ENCODE measurements around the gene LHX4. TPM values are rescaled to one million over a fixed set of nuclear protein-coding genes. Genes with fewer than 3 reads are reported as not detected.

The LHX4 gene
- total and polyA plus RNA-seq, 2 of the 4 experiments (the other 2 are of a cell fraction): 0.05 to 0.18 TPM

DNA sequence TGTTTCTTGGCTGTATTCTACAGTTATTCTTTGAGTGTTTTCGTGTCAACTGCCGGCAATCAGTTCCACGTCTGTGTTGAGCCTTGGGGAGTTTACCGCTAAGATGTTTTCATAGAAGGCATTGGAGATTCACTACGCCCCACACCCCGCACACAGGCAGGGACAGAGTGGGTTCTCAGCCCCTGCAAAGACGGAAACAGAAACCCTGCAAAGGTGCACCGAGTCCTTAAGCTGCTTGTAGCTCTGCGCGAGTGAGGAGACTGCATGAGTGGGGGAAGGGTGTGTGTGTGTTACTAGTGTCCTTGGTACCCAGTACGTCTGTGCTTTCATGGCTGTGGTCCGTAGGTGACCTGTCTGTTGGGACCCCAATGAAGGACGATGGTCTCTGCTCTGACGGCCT is 1.9 kb downstream of the LHX4 start:
- Histone ChIP-seq H4K5ac (ENCODE audit: low read depth, low read length) (no peak overlapping the region), H2AK9ac (replicated peaks; ENCODE audit: low read depth, low read length, poor library complexity) (no peak overlapping the region), H4K20me1 (ENCODE audit: insufficient read depth, low read length) (peaks cover 32% of the 10 kb centered on the region), H3K79me1 (ENCODE audit: low read depth in 1 of 2, low read length in 2 of 2) (no peaks in the 10 kb centered on the region), H3K27me3 (ENCODE audit: control insufficient read depth, insufficient read depth, low read length) (peaks cover 82% of the 10 kb centered on the region), H3K18ac (ENCODE audit: low read depth, low read length) (no peak overlapping the region), H2BK5ac (ENCODE audit: low read depth, low read length, poor library complexity, severe bottlenecking) (no peak overlapping the region), H4K8ac (ENCODE audit: low read depth in 2 of 2, low read length in 2 of 2) (no peak overlapping the region), H3K14ac (replicated peaks; ENCODE audit: low read depth, low read length) (no peak overlapping the region), H3K4me3 (ENCODE audit: insufficient read depth, low read depth, low read length) (no peak overlapping the region), H3K27ac (ENCODE audit: insufficient read depth, low read length) (no peak overlapping the region), H3K4ac (ENCODE audit: low read depth, low read length) (no peak overlapping the region), H2AFZ (replicated peaks; ENCODE audit: low read length, poor library complexity) (no peak overlapping the region), H3K4me1 (ENCODE audit: control insufficient read depth, insufficient read depth, low read length) (no peaks in the 10 kb centered on the region; the same call in 1 of the 2 replicates), H3K56ac (ENCODE audit: extremely low read depth, insufficient read depth, low read length) (no peak overlapping the region), H3K36me3 (ENCODE audit: control insufficient read depth, insufficient read depth, low read length) (no peaks in the 10 kb centered on the region), H2AK5ac (ENCODE audit: low read depth, low read length) (no peak overlapping the region), H3K23ac (ENCODE audit: low read depth, low read length) (peak overlapping the region; percentile 31; the same call in 1 of the 2 replicates), H3K9me3 (ENCODE audit: control insufficient read depth, insufficient read depth, low read length) (peaks cover 10% of the 10 kb centered on the region; the same call in 1 of the 2 replicates), H2BK15ac (ENCODE audit: low read depth, low read length) (no peak overlapping the region), H2BK120ac (ENCODE audit: low read depth, low read length) (no peak overlapping the region), H4K91ac (ENCODE audit: insufficient read depth, low read depth, low read length) (no peak overlapping the region), H2BK20ac (ENCODE audit: low read depth, low read length) (no peak overlapping the region; the same call in 1 of the 2 replicates), H3K9me1 (ENCODE audit: insufficient read depth, low read length) (peaks cover 4% of the 10 kb centered on the region; the same call in 1 of the 2 replicates), H3K9ac (ENCODE audit: low read depth, low read length) (no peak overlapping the region), H3K4me2 (ENCODE audit: low read depth, low read length) (peak overlapping the region; percentile 61; the same call in 1 of the 2 replicates)
- intact Hi-C loops (cut with micrococcal nuclease): no loop called here
- ChIA-PET POLR2A (ENCODE audit: unreplicated experiment) (no interaction called here), CTCF (no interaction called here)
- DNase-seq: no peak
- dilution Hi-C loops (cut with HindIII; ENCODE audit: low sequenced_read_pairs, unreplicated experiment): no loop called here
- no peak for TF ChIP-seq MAZ (IDR thresholded peaks at IDR 0.05; ENCODE audit: borderline replicate concordance, low read depth, low read length)
- no peak for TF ChIP-seq BHLHE40 (IDR thresholded peaks at IDR 0.05; ENCODE audit: low read depth, low read length)
- no peak for TF ChIP-seq CHD1 (IDR thresholded peaks at IDR 0.05; ENCODE audit: low read depth, low read length)
- 0% methylated on average over 3 of the region's 14 CpGs; no CpG with 5 or more reads in 1 of the 2 experiments for WGBS, 2 experiments (ENCODE audit: extremely low coverage in 2 of 2, insufficient read length in 1 of 2)
- in situ Hi-C loops (cut with MboI; ENCODE audit: low sequenced_read_pairs): no loop called here
- BruUV-seq (replicated peaks): no TSS peak
- ATAC-seq (ENCODE audit: low read depth): no peak

Data from IMR-90 (cell line).